ENCODE results near the gene DAB1.

DNA sequence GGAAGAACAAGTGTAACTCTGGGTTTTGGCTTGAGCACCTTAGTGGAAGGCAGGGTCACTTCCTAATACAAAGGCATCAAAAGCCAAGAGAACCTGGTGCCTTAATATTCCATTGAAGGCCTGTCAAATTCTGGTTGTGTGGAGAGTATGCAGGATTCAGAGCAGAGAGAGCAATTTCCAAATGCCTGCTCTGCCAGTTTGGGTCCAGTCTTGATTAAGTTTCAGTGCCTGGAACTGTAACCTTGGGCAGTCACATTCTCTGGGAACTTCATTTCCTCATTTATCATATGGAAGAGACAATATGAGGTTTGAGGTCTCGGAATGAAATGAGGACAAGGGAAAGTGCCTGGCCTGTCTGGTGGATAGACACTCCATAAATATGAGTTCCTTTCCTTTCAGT, 260.1 kb downstream of the DAB1 start:
- TF ChIP-seq, protein P1, sequence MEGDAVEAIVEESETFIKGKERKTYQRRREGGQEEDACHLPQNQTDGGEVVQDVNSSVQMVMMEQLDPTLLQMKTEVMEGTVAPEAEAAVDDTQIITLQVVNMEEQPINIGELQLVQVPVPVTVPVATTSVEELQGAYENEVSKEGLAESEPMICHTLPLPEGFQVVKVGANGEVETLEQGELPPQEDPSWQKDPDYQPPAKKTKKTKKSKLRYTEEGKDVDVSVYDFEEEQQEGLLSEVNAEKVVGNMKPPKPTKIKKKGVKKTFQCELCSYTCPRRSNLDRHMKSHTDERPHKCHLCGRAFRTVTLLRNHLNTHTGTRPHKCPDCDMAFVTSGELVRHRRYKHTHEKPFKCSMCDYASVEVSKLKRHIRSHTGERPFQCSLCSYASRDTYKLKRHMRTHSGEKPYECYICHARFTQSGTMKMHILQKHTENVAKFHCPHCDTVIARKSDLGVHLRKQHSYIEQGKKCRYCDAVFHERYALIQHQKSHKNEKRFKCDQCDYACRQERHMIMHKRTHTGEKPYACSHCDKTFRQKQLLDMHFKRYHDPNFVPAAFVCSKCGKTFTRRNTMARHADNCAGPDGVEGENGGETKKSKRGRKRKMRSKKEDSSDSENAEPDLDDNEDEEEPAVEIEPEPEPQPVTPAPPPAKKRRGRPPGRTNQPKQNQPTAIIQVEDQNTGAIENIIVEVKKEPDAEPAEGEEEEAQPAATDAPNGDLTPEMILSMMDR (IDR thresholded peaks at IDR 0.05; ENCODE audit: insufficient read depth, low read length, poor library complexity, severe bottlenecking), result no peak
- TF ChIP-seq EZH2phosphoT487 (conservative IDR thresholded peaks at IDR 0.05; ENCODE audit: low read length), result no peak
